Endodermal cell (in vitro differentiated cells): Measurements from ENCODE around the gene RAD9A. TPM values are rescaled to one million over a fixed set of nuclear protein-coding genes. Genes with fewer than 3 reads are reported as not detected.

Experiments used
- DNase-seq: peaks from one replicate; pipeline ENCODE4 v3.0.0-alpha.2; 2017
- H3K27ac ChIP-seq: 2 replicates; pipeline ENCODE4 v1.5.1; 2013; ENCODE audit warnings: mild to moderate bottlenecking, low read depth, low read length, moderate library complexity
- H3K27me3 ChIP-seq: 2 replicates; pipeline ENCODE4 v1.6.1; 2013; ENCODE audit warnings: mild to moderate bottlenecking, low read length, moderate library complexity; ENCODE audit not compliant: insufficient read depth, control insufficient read depth, poor library complexity, severe bottlenecking
- H3K36me3 ChIP-seq: 2 replicates; pipeline ENCODE4 v1.7.0; 2013; ENCODE audit warnings: mild to moderate bottlenecking, low read length, moderate library complexity; ENCODE audit not compliant: control insufficient read depth, insufficient read depth
- H3K4me1 ChIP-seq: one replicate; pipeline ENCODE4 v1.7.0; 2013; ENCODE audit warnings: low read length; ENCODE audit not compliant: control insufficient read depth, insufficient read depth
- H3K4me3 ChIP-seq: 2 replicates; pipeline ENCODE4 v1.5.1; 2013; ENCODE audit warnings: mild to moderate bottlenecking, low read length, moderate library complexity
- H3K9ac ChIP-seq: 2 replicates; pipeline ENCODE4 v1.6.1; 2013; ENCODE audit warnings: mild to moderate bottlenecking, low read length, moderate library complexity; ENCODE audit not compliant: poor library complexity, severe bottlenecking; ENCODE audit errors: extremely low read depth
- H3K9me3 ChIP-seq: 2 replicates; pipeline ENCODE4 v1.6.1; 2013; ENCODE audit warnings: mild to moderate bottlenecking, low read length, moderate library complexity; ENCODE audit not compliant: control insufficient read depth
- H3K27ac Mint-ChIP-seq: 2 replicates; pipeline ENCODE4 v1.8.0; 2020; ENCODE audit warnings: mixed read lengths
- H3K27me3 Mint-ChIP-seq: 2 replicates; pipeline ENCODE4 v1.8.0; 2021; ENCODE audit warnings: mild to moderate bottlenecking, mixed read lengths; ENCODE audit not compliant: insufficient read depth
- H3K36me3 Mint-ChIP-seq: 2 replicates; pipeline ENCODE4 v1.8.0; 2020; ENCODE audit warnings: low read depth, mixed read lengths
- H3K4me1 Mint-ChIP-seq: 2 replicates; pipeline ENCODE4 v1.8.0; 2020; ENCODE audit warnings: mixed read lengths
- H3K4me3 Mint-ChIP-seq: 2 replicates; pipeline ENCODE4 v1.8.0; 2020; ENCODE audit warnings: mild to moderate bottlenecking, moderate library complexity, mixed read lengths
- H3K9me3 Mint-ChIP-seq: 2 replicates; pipeline ENCODE4 v1.8.0; 2020; ENCODE audit warnings: mild to moderate bottlenecking, mixed read lengths
- WGBS, 2 experiments: methylation state at CpG; one replicate each; pipeline versions ENCODE4 v1.1.5 to v1.1.7; 2013; ENCODE audit warnings: missing lambda C conversion rate in 2 of 2, mixed read lengths in 1 of 2; ENCODE audit not compliant: insufficient coverage in 1 of 2, insufficient read length in 1 of 2; 5-methylcytosine and 5-hydroxymethylcytosine counted together
- total RNA-seq, 2 donors: library from RNA; stranded (reverse); fragmentation: NEBNext Ultra II Directional in 1 of 2; extraction: Animal tissue kit (Norgen Biotek cat#: 25700) in 1 of 2; gene quantifications; 2 replicates in 1 of 2; 3 replicates in 1 of 2; pipeline ENCODE4 v1.2.1, GENCODE V29; 2021
- TF ChIP-seq, protein P1 (sequence below): fragments of 200-600 bp; sonication (generic); conservative IDR thresholded peaks from 2 replicates; pipeline ENCODE4 v1.5.0; 2021; ENCODE audit warnings: antibody characterized with exemption, mild to moderate bottlenecking

RAD9A gene
- total RNA-seq, 2 donors from 2014 or later = 28.3 to 41.4 TPM

DNA sequence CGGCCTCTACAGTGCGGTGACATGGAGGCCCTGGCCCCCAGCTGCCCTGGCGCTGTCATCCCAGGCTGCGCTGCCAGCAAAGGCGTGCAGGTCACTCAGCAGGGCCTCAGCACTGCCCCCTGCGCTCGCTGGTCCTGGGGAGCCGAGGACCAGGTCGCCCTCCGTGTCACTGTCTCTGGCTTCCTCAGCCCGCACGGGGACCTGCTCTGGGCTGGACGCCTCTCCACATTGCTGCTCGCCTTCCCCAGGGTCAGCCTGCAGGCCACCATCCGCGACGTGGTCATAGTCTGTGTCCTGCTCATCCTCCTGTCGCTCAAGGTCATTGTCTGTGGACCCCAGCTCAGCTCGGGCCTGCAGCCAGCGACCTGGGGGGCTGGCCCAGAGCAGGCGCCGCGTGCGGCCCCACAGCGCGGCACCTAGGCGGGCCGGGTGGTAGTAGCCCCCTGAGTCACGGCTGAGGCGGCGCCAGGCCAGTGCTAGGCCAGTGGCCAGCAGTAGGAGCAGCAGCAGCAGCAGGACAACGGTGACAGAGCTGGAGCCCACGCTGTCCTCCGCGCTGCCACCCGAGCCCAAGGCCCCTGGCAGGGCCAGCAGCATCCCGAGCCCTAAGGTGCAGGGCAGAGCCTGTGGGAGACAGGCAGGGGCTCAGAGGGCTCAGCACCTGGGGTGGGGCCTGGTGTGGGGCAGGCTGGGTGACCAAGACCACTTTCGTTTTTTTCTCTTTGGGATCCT is 44.1 kb downstream of the RAD9A start:
- no peaks in the 10 kb centered on the region for H3K27me3 Mint-ChIP-seq
- Histone ChIP-seq H3K9me3 (no peaks in the 10 kb centered on the region), H3K4me3 (no peak overlapping the region), H3K36me3 (peaks cover 46% of the 10 kb centered on the region), H3K4me1 (no peaks in the 10 kb centered on the region), H3K27ac (no peak overlapping the region), H3K27me3 (no peaks in the 10 kb centered on the region), H3K9ac (no peak overlapping the region)
- no peak for DNase-seq
- peaks cover 3% of the 10 kb centered on the region for H3K4me1 Mint-ChIP-seq
- no peak overlapping the region for H3K4me3 Mint-ChIP-seq
- WGBS, 2 experiments = 89 to 93% methylated on average over 27 to 38 of the region's 38 CpGs
- peak overlapping the region; percentile 64 for H3K27ac Mint-ChIP-seq
- no peaks in the 10 kb centered on the region for H3K9me3 Mint-ChIP-seq
- TF ChIP-seq, protein P1, sequence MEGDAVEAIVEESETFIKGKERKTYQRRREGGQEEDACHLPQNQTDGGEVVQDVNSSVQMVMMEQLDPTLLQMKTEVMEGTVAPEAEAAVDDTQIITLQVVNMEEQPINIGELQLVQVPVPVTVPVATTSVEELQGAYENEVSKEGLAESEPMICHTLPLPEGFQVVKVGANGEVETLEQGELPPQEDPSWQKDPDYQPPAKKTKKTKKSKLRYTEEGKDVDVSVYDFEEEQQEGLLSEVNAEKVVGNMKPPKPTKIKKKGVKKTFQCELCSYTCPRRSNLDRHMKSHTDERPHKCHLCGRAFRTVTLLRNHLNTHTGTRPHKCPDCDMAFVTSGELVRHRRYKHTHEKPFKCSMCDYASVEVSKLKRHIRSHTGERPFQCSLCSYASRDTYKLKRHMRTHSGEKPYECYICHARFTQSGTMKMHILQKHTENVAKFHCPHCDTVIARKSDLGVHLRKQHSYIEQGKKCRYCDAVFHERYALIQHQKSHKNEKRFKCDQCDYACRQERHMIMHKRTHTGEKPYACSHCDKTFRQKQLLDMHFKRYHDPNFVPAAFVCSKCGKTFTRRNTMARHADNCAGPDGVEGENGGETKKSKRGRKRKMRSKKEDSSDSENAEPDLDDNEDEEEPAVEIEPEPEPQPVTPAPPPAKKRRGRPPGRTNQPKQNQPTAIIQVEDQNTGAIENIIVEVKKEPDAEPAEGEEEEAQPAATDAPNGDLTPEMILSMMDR = no peak
- peaks cover 36% of the 10 kb centered on the region for H3K36me3 Mint-ChIP-seq

DNA sequence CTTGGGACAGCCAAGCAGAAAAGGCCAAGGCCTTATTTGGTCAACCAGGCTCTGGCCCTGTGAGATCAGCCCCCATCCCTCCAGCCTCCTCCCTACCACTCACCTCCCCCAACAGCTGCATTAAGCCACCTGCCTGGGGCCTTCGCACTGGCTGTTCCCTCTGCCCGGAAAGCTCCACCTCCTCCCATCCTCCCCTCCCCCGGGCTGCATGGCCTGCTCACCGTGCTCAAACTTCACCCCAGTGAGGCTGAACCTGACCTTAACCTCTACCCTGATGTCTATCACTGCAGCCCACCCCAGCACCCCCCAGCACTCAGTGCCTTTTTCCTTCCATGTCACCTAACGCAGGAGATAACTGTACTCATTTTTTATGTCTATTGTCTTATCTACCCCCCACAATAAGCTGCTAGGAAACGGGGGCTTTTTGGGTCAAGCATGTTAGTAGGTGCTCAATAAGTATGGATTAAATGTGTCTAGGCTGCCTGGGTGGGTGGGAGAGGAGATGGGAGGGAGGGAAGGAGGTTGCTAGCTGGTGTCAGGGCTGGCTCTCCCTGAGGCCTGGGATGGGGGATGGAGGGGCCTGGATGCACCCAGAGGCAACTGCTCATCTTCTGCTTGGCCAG is 44.8 kb downstream of the RAD9A start:
- 66 to 70% methylated on average over 3 to 6 of the region's 6 CpGs for WGBS, 2 experiments
- TF ChIP-seq, protein P1 = no peak
- H3K9me3 ChIP-seq = no peaks in the 10 kb centered on the region
- no peaks in the 10 kb centered on the region for H3K4me1 ChIP-seq
- Mint-ChIP-seq H3K27ac (peak overlapping the region; percentile 77), H3K27me3 (no peaks in the 10 kb centered on the region), H3K36me3 (peaks cover 39% of the 10 kb centered on the region), H3K9me3 (no peaks in the 10 kb centered on the region), H3K4me3 (no peak overlapping the region), H3K4me1 (peaks cover 3% of the 10 kb centered on the region)
- H3K27ac ChIP-seq = no peak overlapping the region
- H3K9ac ChIP-seq = no peak overlapping the region
- peak; percentile 81 for DNase-seq
- H3K27me3 ChIP-seq = no peaks in the 10 kb centered on the region
- no peak overlapping the region for H3K4me3 ChIP-seq
- H3K36me3 ChIP-seq = peaks cover 45% of the 10 kb centered on the region

DNA sequence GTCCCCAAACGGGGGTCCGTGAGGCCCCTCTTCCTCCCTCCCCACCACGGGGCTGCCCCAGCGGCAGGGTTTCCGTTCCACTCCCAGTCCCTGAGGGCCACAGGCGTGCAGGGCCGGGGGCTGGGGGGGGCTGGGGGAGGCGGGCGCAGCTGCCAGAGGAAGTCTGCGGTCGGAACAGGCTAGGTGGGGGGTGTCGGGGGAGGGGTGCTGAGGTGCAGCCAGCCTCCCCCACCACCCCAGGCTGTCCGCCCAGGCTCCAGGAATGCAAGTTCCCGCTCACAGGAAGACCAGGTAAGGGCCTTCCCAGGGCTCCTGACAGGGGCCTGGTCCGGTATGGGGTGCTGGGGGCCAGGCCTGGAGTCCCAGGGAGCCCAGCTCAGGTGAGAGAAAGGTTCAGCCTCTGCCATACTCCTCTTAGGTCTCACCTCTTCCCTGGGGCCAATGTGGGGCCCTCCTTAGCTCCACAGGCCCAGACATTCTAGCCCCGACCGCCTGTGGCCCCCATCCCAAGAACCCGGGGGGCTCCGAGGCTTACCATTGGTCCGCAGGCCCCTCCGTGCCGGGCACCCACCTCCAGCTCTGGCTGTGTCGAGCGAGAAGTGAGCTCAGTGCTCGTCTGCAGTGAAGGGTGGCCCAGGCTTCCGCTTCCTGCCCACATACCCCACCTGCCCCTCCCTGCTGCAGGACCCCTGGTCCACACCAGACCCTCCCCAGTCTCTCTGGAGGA is 45.5 kb downstream of the RAD9A start, which contains the start of gene PTPRCAP:
TSS of gene PTPRCAP (minus strand) at position 601 of the 727 bp plus-strand sequence. CDS start at position 538, 63 bp downstream.
- Mint-ChIP-seq H3K27me3 (no peaks in the 10 kb centered on the region), H3K9me3 (no peaks in the 10 kb centered on the region), H3K4me1 (peaks cover 3% of the 10 kb centered on the region), H3K27ac (peak within 1 kb of the TSS; percentile 77), H3K36me3 (peaks cover 39% of the 10 kb centered on the region), H3K4me3 (no peak within 1 kb of the TSS)
- TF ChIP-seq, protein P1 = no peak
- Histone ChIP-seq H3K9me3 (no peaks in the 10 kb centered on the region), H3K27me3 (no peaks in the 10 kb centered on the region), H3K27ac (no peak within 1 kb of the TSS), H3K4me1 (no peaks in the 10 kb centered on the region), H3K36me3 (peaks cover 43% of the 10 kb centered on the region), H3K9ac (no peak within 1 kb of the TSS), H3K4me3 (no peak within 1 kb of the TSS)
- 88 to 97% methylated on average over 6 to 19 of the region's 26 CpGs for WGBS, 2 experiments
- no peak for DNase-seq
